WTC11 (cell line): ENCODE data around the gene PRKAG2.

Experiments
- AFF4 ChIP-seq: sonication (generic); formaldehyde crosslinking; IDR thresholded peaks from 2 replicates; pipeline ENCODE4 v1.8.1; 2023; ENCODE audit warnings: mild to moderate bottlenecking, missing genetic modification reagents, borderline replicate concordance
- ATF3 ChIP-seq: sonication (generic); formaldehyde crosslinking; conservative IDR thresholded peaks from 2 replicates; pipeline ENCODE4 v1.8.1; 2022; ENCODE audit warnings: mild to moderate bottlenecking, missing genetic modification reagents
- CTCF ChIP-seq: fragments of 200-600 bp; IDR thresholded peaks from 2 replicates; pipeline ENCODE4 v1.8.0; 2022; ENCODE audit warnings: antibody characterized with exemption
- E2F1 ChIP-seq: sonication (generic); formaldehyde crosslinking; IDR thresholded peaks from 2 replicates; pipeline ENCODE4 v1.8.0; 2022; ENCODE audit warnings: mild to moderate bottlenecking, missing genetic modification reagents
- FOXJ3 ChIP-seq: sonication (generic); formaldehyde crosslinking; IDR thresholded peaks from 2 replicates; pipeline ENCODE4 v1.9.0; 2021; ENCODE audit warnings: missing genetic modification reagents, mild to moderate bottlenecking, borderline replicate concordance
- JUN ChIP-seq: sonication (generic); formaldehyde crosslinking; IDR thresholded peaks from 2 replicates; pipeline ENCODE4 v1.8.0; 2023; ENCODE audit warnings: mild to moderate bottlenecking, missing genetic modification reagents
- NFYB ChIP-seq: sonication (generic); formaldehyde crosslinking; conservative IDR thresholded peaks from 2 replicates; pipeline ENCODE4 v1.8.0; 2022; ENCODE audit warnings: low read depth, missing genetic modification reagents
- RELA ChIP-seq: sonication (generic); formaldehyde crosslinking; IDR thresholded peaks from 2 replicates; pipeline ENCODE4 v1.8.1; 2022; ENCODE audit warnings: missing genetic modification reagents, mild to moderate bottlenecking, borderline replicate concordance
- USF2 ChIP-seq: sonication (generic); formaldehyde crosslinking; IDR thresholded peaks from 2 replicates; pipeline ENCODE4 v1.8.1; 2023; ENCODE audit warnings: mild to moderate bottlenecking, missing genetic modification reagents, moderate library complexity
- ZSCAN18 ChIP-seq: fragments of 250-450 bp; sonication (Bioruptor Pico); IDR thresholded peaks from 2 replicates; pipeline ENCODE4 v2.1.2; 2022; ENCODE audit warnings: mild to moderate bottlenecking, moderate library complexity

GRCh38 chr7:151664268-151664667 lies 212.6 kb downstream of the PRKAG2 start:
- TF ChIP-seq CTCF, result no peak
- no peak for TF ChIP-seq AFF4 (CRISPR knock-in tag)
- no peak for TF ChIP-seq ATF3 (CRISPR knock-in tag)
- no peak for TF ChIP-seq JUN (CRISPR knock-in tag)
- TF ChIP-seq NFYB (CRISPR knock-in tag), result no peak
- no peak for TF ChIP-seq E2F1 (CRISPR knock-in tag)
- TF ChIP-seq ZSCAN18, result no peak
- no peak for TF ChIP-seq USF2
- TF ChIP-seq FOXJ3 (CRISPR knock-in tag), result no peak
- TF ChIP-seq RELA (CRISPR knock-in tag), result no peak
